Measurements from ENCODE around the gene XXYLT1. TPM values are rescaled to one million over a fixed set of nuclear protein-coding genes. Genes with fewer than 3 reads are reported as not detected.

Gene XXYLT1
- total and polyA plus RNA-seq, 2 donors from 2014 or later, result 5.7 to 10.7 TPM

- intact Hi-C loops (cut with DNase I), result no loop called here
- Histone ChIP-seq H3K27me3 (ENCODE audit: control insufficient read depth, insufficient read depth, low read length) (no peaks in the 10 kb centered on the region), H3K4me3 (ENCODE audit: low read length in 3 of 3) (no peak overlapping the region), H3K27ac (ENCODE audit: low read depth in 2 of 2, low read length in 2 of 2) (no peak overlapping the region), H3K9ac (ENCODE audit: low read length in 3 of 3) (no peak overlapping the region), H3K9me3 (ENCODE audit: control insufficient read depth in 2 of 3, insufficient read depth in 1 of 3, low read length in 3 of 3) (no peaks in the 10 kb centered on the region), H3K36me3 (ENCODE audit: control insufficient read depth in 2 of 3, insufficient read depth in 3 of 3, low read length in 3 of 3) (no peaks in the 10 kb centered on the region), H3K4me1 (ENCODE audit: control insufficient read depth in 2 of 3, insufficient read depth in 2 of 3, low read depth in 1 of 3, low read length in 3 of 3) (peaks cover 0 to 10% (median 7%) of the 10 kb centered on the region in 3 donors)
- DNase-seq (no peak), FAIRE-seq (no peak)
- TF ChIP-seq, protein P1, sequence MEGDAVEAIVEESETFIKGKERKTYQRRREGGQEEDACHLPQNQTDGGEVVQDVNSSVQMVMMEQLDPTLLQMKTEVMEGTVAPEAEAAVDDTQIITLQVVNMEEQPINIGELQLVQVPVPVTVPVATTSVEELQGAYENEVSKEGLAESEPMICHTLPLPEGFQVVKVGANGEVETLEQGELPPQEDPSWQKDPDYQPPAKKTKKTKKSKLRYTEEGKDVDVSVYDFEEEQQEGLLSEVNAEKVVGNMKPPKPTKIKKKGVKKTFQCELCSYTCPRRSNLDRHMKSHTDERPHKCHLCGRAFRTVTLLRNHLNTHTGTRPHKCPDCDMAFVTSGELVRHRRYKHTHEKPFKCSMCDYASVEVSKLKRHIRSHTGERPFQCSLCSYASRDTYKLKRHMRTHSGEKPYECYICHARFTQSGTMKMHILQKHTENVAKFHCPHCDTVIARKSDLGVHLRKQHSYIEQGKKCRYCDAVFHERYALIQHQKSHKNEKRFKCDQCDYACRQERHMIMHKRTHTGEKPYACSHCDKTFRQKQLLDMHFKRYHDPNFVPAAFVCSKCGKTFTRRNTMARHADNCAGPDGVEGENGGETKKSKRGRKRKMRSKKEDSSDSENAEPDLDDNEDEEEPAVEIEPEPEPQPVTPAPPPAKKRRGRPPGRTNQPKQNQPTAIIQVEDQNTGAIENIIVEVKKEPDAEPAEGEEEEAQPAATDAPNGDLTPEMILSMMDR (IDR thresholded peaks at IDR 0.05; ENCODE audit: borderline replicate concordance, extremely low read depth, insufficient read depth), result no peak
Measured at GRCh38 chr3:195214381-195214780, 56.6 kb downstream of the XXYLT1 start.

DNA sequence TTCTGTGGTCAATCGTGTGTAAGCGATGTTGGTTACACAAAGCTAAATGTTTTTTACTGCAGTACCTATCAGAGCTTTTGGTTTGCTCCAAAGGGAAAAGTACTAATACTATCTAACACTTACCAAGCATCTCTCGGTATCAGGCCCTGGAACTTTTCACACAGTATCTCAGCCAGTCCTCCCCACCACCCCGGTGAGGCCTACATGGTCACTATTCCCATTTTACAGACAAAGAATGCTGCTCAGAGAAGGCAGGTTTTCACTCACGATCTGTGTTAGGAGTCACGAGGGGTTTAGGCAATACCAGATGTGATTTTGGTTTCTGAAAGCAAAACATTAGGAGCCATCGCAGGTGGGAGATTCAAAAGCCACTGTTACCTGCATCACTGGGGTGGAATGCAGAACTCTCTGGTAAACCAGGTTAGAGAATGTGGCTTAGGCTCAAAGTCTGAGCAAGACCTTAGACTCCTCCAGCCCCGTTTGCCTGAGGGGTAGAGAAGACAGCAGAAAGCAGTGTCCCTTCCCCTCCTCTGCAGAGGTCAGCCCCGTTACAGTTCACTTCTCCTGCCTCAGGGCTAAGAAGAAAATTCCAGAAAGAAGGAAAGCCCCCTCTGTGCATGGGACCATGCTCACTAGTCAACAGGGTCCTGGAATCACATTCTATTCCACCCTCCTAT is 57.2 kb downstream of the XXYLT1 start:
- H3K9me3 ChIP-seq (ENCODE audit: control insufficient read depth in 2 of 3, insufficient read depth in 1 of 3, low read length in 3 of 3), result no peaks in the 10 kb centered on the region
- peaks cover 0 to 14% (median 7%) of the 10 kb centered on the region in 3 donors for H3K4me1 ChIP-seq (ENCODE audit: control insufficient read depth in 2 of 3, insufficient read depth in 2 of 3, low read depth in 1 of 3, low read length in 3 of 3)
- H3K36me3 ChIP-seq (ENCODE audit: control insufficient read depth in 2 of 3, insufficient read depth in 3 of 3, low read length in 3 of 3), result no peaks in the 10 kb centered on the region
- H3K27me3 ChIP-seq (ENCODE audit: control insufficient read depth, insufficient read depth, low read length), result no peaks in the 10 kb centered on the region
- TF ChIP-seq, protein P1 (IDR thresholded peaks at IDR 0.05; ENCODE audit: borderline replicate concordance, extremely low read depth, insufficient read depth), result no peak
- intact Hi-C loops (cut with DNase I), result no loop called here
- DNase-seq (no peak), FAIRE-seq (no peak)
- no peak overlapping the region for H3K9ac ChIP-seq (ENCODE audit: low read length in 3 of 3)
- no peak overlapping the region for H3K27ac ChIP-seq (ENCODE audit: low read depth in 2 of 2, low read length in 2 of 2)
- no peak overlapping the region for H3K4me3 ChIP-seq (ENCODE audit: low read length in 3 of 3)

GRCh38 chr3:195212749-195213375 is 58.1 kb downstream of the XXYLT1 start:
- intact Hi-C loops (cut with DNase I), result no loop called here
- H3K9me3 ChIP-seq (ENCODE audit: control insufficient read depth in 2 of 3, insufficient read depth in 1 of 3, low read length in 3 of 3), result no peaks in the 10 kb centered on the region
- DNase-seq, result no peak
- no peak for FAIRE-seq
- no peaks in the 10 kb centered on the region for H3K27me3 ChIP-seq (ENCODE audit: control insufficient read depth, insufficient read depth, low read length)
- TF ChIP-seq, protein P1 (IDR thresholded peaks at IDR 0.05; ENCODE audit: borderline replicate concordance, extremely low read depth, insufficient read depth), result no peak
- H3K9ac ChIP-seq (ENCODE audit: low read length in 3 of 3), result no peak overlapping the region
- no peak overlapping the region for H3K4me3 ChIP-seq (ENCODE audit: low read length in 3 of 3)
- no peak overlapping the region for H3K27ac ChIP-seq (ENCODE audit: low read depth in 2 of 2, low read length in 2 of 2)
- peaks cover 0 to 17% (median 7%) of the 10 kb centered on the region in 3 donors for H3K4me1 ChIP-seq (ENCODE audit: control insufficient read depth in 2 of 3, insufficient read depth in 2 of 3, low read depth in 1 of 3, low read length in 3 of 3)
- no peaks in the 10 kb centered on the region for H3K36me3 ChIP-seq (ENCODE audit: control insufficient read depth in 2 of 3, insufficient read depth in 3 of 3, low read length in 3 of 3)
